K562 (cell line): Measurements from ENCODE around the gene MAP4K5. TPM values are rescaled to one million over a fixed set of nuclear protein-coding genes. Genes with fewer than 3 reads are reported as not detected.

Experiments used
- ATAC-seq: fragments of 200-7000 bp; cut with Tn5 transposase; 3 replicates; pipeline ENCODE4 v1.9.1; 2020; ENCODE audit warnings: moderate library complexity
- BruUV-seq: library from RNA; stranded (reverse); fragments of 400-500 nt; replicated peaks from 2 replicates; lab custom pipeline; 2021; lab: Mats Ljungman, UMichigan
- CTCF ChIA-PET: fragments of 300-600 bp; formaldehyde crosslinking; extraction: SDS; loops from one replicate; lab custom pipeline; 2021; ENCODE audit warnings: low intra/inter-chr PET ratio; lab: Yijun Ruan, JAX
- POLR2A ChIA-PET: fragments of 300-600, 350-650 bp; sonication (Branson Sonifier 250); formaldehyde crosslinking; extraction: SDS; loops from one replicate; lab custom pipeline; 2021; ENCODE audit warnings: antibody characterized with exemption, inconsistent platforms; lab: Yijun Ruan, JAX
- DNase-seq, 4 experiments: peaks; one replicate each; pipeline versions ENCODE4 v3.0.0 to v3.0.0-alpha.2; 2011 to 2018; ENCODE audit warnings: low spot score in 3 of 4, mixed read lengths in 3 of 4; ENCODE audit errors: extremely low read depth in 1 of 4
- FAIRE-seq: peaks from 2 replicates; lab custom pipeline; 2011; peaks lifted over from hg19 to GRCh38; lab: Jason Lieb, UNC
- H2AFZ ChIP-seq: 2 replicates; pipeline ENCODE4 v1.6.0; 2011; ENCODE audit warnings: low read depth, low read length, control low read depth, inconsistent platforms
- H3K27ac ChIP-seq: fragments of 200-600 bp; 3 replicates; pipeline ENCODE4 v1.8.0; 2011; ENCODE audit warnings: low read depth, mild to moderate bottlenecking, control low read depth, inconsistent platforms, low read length, moderate library complexity, mixed read lengths; ENCODE audit errors: extremely low read depth
- H3K27me3 ChIP-seq, 2 experiments: fragments of 300-600 bp in 1 of 2; 2 replicates in 1 of 2; 3 replicates in 1 of 2; pipeline versions ENCODE4 v1.6.0 to v1.8.0; 2011; ENCODE audit warnings: inconsistent platforms in 2 of 2, low read length in 2 of 2, mild to moderate bottlenecking in 1 of 2, mixed read lengths in 1 of 2, moderate library complexity in 1 of 2; ENCODE audit not compliant: control insufficient read depth in 2 of 2, insufficient read depth in 2 of 2
- H3K36me3 ChIP-seq: fragments of 300-600 bp; 3 replicates; pipeline ENCODE4 v1.8.0; 2011; ENCODE audit warnings: mild to moderate bottlenecking, low read length, inconsistent platforms; ENCODE audit not compliant: control insufficient read depth, insufficient read depth
- H3K4me1 ChIP-seq, 2 experiments: fragments of 200-600 bp in 1 of 2; replicated peaks in 1 of 2; 2 replicates in 1 of 2; 3 replicates in 1 of 2; pipeline versions ENCODE4 v1.5.1 to v1.8.0; 2011; ENCODE audit warnings: inconsistent platforms in 2 of 2, low read length in 2 of 2, mild to moderate bottlenecking in 1 of 2, mixed read lengths in 1 of 2, moderate library complexity in 1 of 2; ENCODE audit not compliant: control insufficient read depth in 2 of 2, insufficient read depth in 2 of 2
- H3K4me2 ChIP-seq: 2 replicates; pipeline ENCODE4 v1.6.1; 2011; ENCODE audit warnings: low read length, control low read depth, inconsistent platforms, mixed read lengths; ENCODE audit not compliant: insufficient read depth
- H3K4me3 ChIP-seq: fragments of 200-600 bp; sonication (generic), shearing (Covaris generic); 2 replicates; pipeline ENCODE4 v1.5.1; 2016; ENCODE audit warnings: control low read depth, inconsistent platforms
- H3K79me2 ChIP-seq: fragments of 200-600 bp; 3 replicates; pipeline ENCODE4 v1.8.0; 2011; ENCODE audit warnings: low read length, inconsistent platforms; ENCODE audit not compliant: control insufficient read depth, insufficient read depth
- H3K9ac ChIP-seq, 2 experiments: 2 replicates each; pipeline versions ENCODE4 v1.6.0 to v1.6.1; 2011; ENCODE audit warnings: low read depth in 2 of 2, low read length in 2 of 2, control low read depth in 1 of 2, inconsistent platforms in 1 of 2, mild to moderate bottlenecking in 1 of 2, mixed read lengths in 1 of 2; ENCODE audit not compliant: insufficient read depth in 1 of 2
- H3K9me1 ChIP-seq: one replicate; pipeline ENCODE4 v1.6.0; 2011; ENCODE audit warnings: inconsistent platforms, mild to moderate bottlenecking, low read length, moderate library complexity; ENCODE audit not compliant: control insufficient read depth, insufficient read depth
- H3K9me3 ChIP-seq: replicated peaks from 2 replicates; pipeline ENCODE4 v1.5.1; 2011; ENCODE audit warnings: low read depth, low read length, inconsistent platforms; ENCODE audit not compliant: control insufficient read depth, insufficient read depth
- H4K20me1 ChIP-seq: replicated peaks from 2 replicates; pipeline ENCODE4 v1.6.1; 2011; ENCODE audit warnings: low read length, inconsistent platforms, mixed read lengths; ENCODE audit not compliant: control insufficient read depth, insufficient read depth
- CHD4 ChIP-seq: fragments of 200-600 bp; sonication (generic); IDR thresholded peaks from 3 replicates; pipeline ENCODE4 v1.6.1; 2012; ENCODE audit warnings: low read depth, mild to moderate bottlenecking, mixed read lengths, low read length, inconsistent platforms; ENCODE audit not compliant: insufficient read depth, insufficient replicate concordance, poor library complexity, severe bottlenecking
- E2F6 ChIP-seq, 2 experiments: IDR thresholded peaks; 2 replicates each; pipeline ENCODE4 v1.6.1; 2011; ENCODE audit warnings: borderline replicate concordance in 1 of 2, control low read depth in 1 of 2, low read depth in 1 of 2, low read length in 1 of 2, mild to moderate bottlenecking in 1 of 2, mixed read lengths in 1 of 2, moderate library complexity in 1 of 2; ENCODE audit not compliant: insufficient read depth in 1 of 2, insufficient read length in 1 of 2, poor library complexity in 1 of 2, severe bottlenecking in 1 of 2; ENCODE audit errors: extremely low read depth in 1 of 2
- POLR2A ChIP-seq: fragments of 450-650 bp; conservative IDR thresholded peaks from 2 replicates; pipeline ENCODE4 v1.6.1; 2016
- RBFOX2 ChIP-seq: fragments of 200-400 bp; formaldehyde crosslinking; IDR thresholded peaks from 2 replicates; pipeline ENCODE4 v1.6.1; 2017; ENCODE audit warnings: low read depth, mild to moderate bottlenecking, low read length, moderate library complexity
- SREBF1 ChIP-seq: fragments of 150-350 bp; IDR thresholded peaks from 2 replicates; pipeline ENCODE4 v1.6.1; 2014; ENCODE audit warnings: antibody characterized with exemption, low read depth, low read length, borderline replicate concordance
- ZBED1 ChIP-seq: IDR thresholded peaks from 2 replicates; pipeline ENCODE4 v1.6.1; 2014
- WGBS: fragments of 100-300 bp; shearing (Covaris generic); methylation state at CpG from one replicate; pipeline ENCODE4 v1.1.6; 2016; ENCODE audit warnings: low coverage, mixed read lengths; ENCODE audit not compliant: insufficient coverage; ENCODE audit errors: missing lambda C conversion rate; 5-methylcytosine and 5-hydroxymethylcytosine counted together
- in situ Hi-C: fragments of 300-500 bp; cut with MboI; formaldehyde crosslinking; loops from 4 replicates; pipeline ENCODE4 v1.15.0; 2018; ENCODE audit warnings: inconsistent platforms, mixed read lengths
- intact Hi-C: fragments of 100-400 bp; cut with micrococcal nuclease; formaldehyde crosslinking; loops from 2 replicates; pipeline ENCODE4 v1.14.2; 2022
- polyA plus RNA-seq, 8 experiments: library from polyadenylated mRNA; depleted of rRNA in 4 of 8; stranded (reverse) in 5 of 8; unstranded in 3 of 8; fragments of >200 nt; fragmentation: Nextera tagmentation in 2 of 8; fragmentation: Illumina TruSeq in 1 of 8; extraction: Ambion mirVana in 2 of 8; extraction: Trizol in 1 of 8; gene quantifications; 2 replicates each; pipeline versions ENCODE4 v1.2.1 to v1.2.3, GENCODE V29; 2011 to 2014; ENCODE audit warnings: inconsistent platforms in 1 of 8, missing spikeins in 1 of 8
- total RNA-seq, 7 experiments: library from RNA; depleted of rRNA in 6 of 7; stranded (reverse); fragments of >200 nt in 6 of 7; fragmentation: Illumina TruSeq in 2 of 7; extraction: Trizol in 2 of 7; gene quantifications; 2 replicates each; pipeline versions ENCODE4 v1.2.1 to v1.2.3, GENCODE V29; 2011 to 2021; ENCODE audit warnings: low replicate concordance in 1 of 7
- TF ChIP-seq, protein P1 (sequence below): fragments of 250-450 bp; sonication (Bioruptor Pico); IDR thresholded peaks from 2 replicates; pipeline ENCODE4 v1.4.0; 2020; ENCODE audit warnings: borderline replicate concordance

Gene MAP4K5
- total and polyA plus RNA-seq, 9 of the 15 experiments (the other 6 are each of a cell fraction or from before 2014, with no cell fraction given), result 5.9 to 29.4 (median 18.0) TPM

GRCh38 chr14:50544911-50545310 is 12.5 kb upstream of the MAP4K5 start:
- CTCF ChIA-PET, result no interaction called here
- no peak overlapping the region for H3K9ac ChIP-seq
- no peaks in the 10 kb centered on the region for H3K79me2 ChIP-seq
- BruUV-seq, result no TSS peak
- FAIRE-seq (no peak), ATAC-seq (no peak), DNase-seq (no peak)
- H3K9me1 ChIP-seq, result no peaks in the 10 kb centered on the region
- intact Hi-C loops, result no loop called here
- H3K4me1 ChIP-seq, result no peaks in the 10 kb centered on the region
- no peaks in the 10 kb centered on the region; a peak in 1 of 5 replicates for H3K27me3 ChIP-seq
- no peak overlapping the region for H3K4me2 ChIP-seq
- H4K20me1 ChIP-seq, result no peaks in the 10 kb centered on the region
- TF ChIP-seq POLR2A, result no peak
- TF ChIP-seq E2F6 (IDR thresholded peaks at IDR 0.05; ENCODE audit: borderline replicate concordance in 1 of 2, extremely low read depth in 1 of 2, insufficient read depth in 1 of 2, insufficient read length in 1 of 2, low read depth in 1 of 2, low read length in 1 of 2, poor library complexity in 1 of 2, severe bottlenecking in 1 of 2), result no peak
- TF ChIP-seq RBFOX2, result no peak
- no peak for TF ChIP-seq ZBED1
- TF ChIP-seq CHD4, result no peak
- TF ChIP-seq SREBF1, result no peak
- TF ChIP-seq, protein P1, sequence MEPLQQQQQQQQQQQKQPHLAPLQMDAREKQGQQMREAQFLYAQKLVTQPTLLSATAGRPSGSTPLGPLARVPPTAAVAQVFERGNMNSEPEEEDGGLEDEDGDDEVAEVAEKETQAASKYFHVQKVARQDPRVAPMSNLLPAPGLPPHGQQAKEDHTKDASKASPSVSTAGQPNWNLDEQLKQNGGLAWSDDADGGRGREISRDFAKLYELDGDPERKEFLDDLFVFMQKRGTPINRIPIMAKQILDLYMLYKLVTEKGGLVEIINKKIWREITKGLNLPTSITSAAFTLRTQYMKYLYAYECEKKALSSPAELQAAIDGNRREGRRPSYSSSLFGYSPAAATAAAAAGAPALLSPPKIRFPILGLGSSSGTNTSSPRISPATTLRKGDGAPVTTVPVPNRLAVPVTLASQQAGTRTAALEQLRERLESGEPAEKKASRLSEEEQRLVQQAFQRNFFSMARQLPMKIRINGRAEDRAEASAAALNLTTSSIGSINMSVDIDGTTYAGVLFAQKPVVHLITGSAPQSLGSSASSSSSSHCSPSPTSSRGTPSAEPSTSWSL, result no peak
- no peak overlapping the region for H2AFZ ChIP-seq
- H3K27ac ChIP-seq, result no peak overlapping the region
- in situ Hi-C loops, result loop anchor here (5.0 to 25.0 kb wide), 2 partner anchors 232 to 683 kb away; partner anchors contain the start of gene NEMF
- no peaks in the 10 kb centered on the region for H3K9me3 ChIP-seq
- no peaks in the 10 kb centered on the region for H3K36me3 ChIP-seq
- WGBS, result 0% methylated on average over 2 of the region's 3 CpGs
- H3K4me3 ChIP-seq, result no peak overlapping the region
- POLR2A ChIA-PET, result interaction anchor here (0.7 kb wide), 1 partner anchor 45 kb away, joined by 4 read pairs; no protein-coding TSS in a partner anchor
